Liver (tissue), 3 donors: ENCODE data around the gene USH2A.

ENCODE experiments used
- ATF3 ChIP-seq: IDR thresholded peaks from 2 replicates; pipeline ENCODE4 v1.6.1; 2016; ENCODE audit warnings: antibody characterized with exemption
- CTCF ChIP-seq: fragments of 150-350 bp; IDR thresholded peaks from 2 replicates; pipeline ENCODE4 v1.5.1; 2017; ENCODE audit warnings: improper control_type of control experiment, low read depth, low read length; ENCODE audit not compliant: missing input control
- EGR1 ChIP-seq, 2 donors: IDR thresholded peaks; 2 replicates each; pipeline ENCODE4 v1.6.1; 2016 to 2018; ENCODE audit warnings: antibody characterized with exemption in 2 of 2, low read depth in 2 of 2
- GABPA ChIP-seq, 2 donors: IDR thresholded peaks in 1 of 2; conservative IDR thresholded peaks in 1 of 2; 2 replicates each; pipeline ENCODE4 v1.6.1; 2016; ENCODE audit warnings: antibody characterized with exemption in 2 of 2, mild to moderate bottlenecking in 1 of 2, moderate library complexity in 1 of 2
- JUND ChIP-seq, 2 donors: IDR thresholded peaks; 2 replicates each; pipeline ENCODE4 v1.6.1; 2016; ENCODE audit warnings: antibody characterized with exemption in 2 of 2
- MAX ChIP-seq: IDR thresholded peaks from 2 replicates; pipeline ENCODE4 v1.6.1; 2016; ENCODE audit warnings: antibody characterized with exemption
- RAD21 ChIP-seq, 2 donors: IDR thresholded peaks; 2 replicates each; pipeline ENCODE4 v1.6.1; 2016; ENCODE audit warnings: antibody characterized with exemption in 2 of 2, mild to moderate bottlenecking in 2 of 2
- REST ChIP-seq: IDR thresholded peaks from 2 replicates; pipeline ENCODE4 v1.6.1; 2016; ENCODE audit warnings: antibody characterized with exemption, mild to moderate bottlenecking
- SP1 ChIP-seq: IDR thresholded peaks from 2 replicates; pipeline ENCODE4 v1.6.1; 2018; ENCODE audit warnings: antibody characterized with exemption, mild to moderate bottlenecking
- TAF1 ChIP-seq: conservative IDR thresholded peaks from 2 replicates; pipeline ENCODE4 v1.6.1; 2016; ENCODE audit warnings: antibody characterized with exemption, mild to moderate bottlenecking
- YY1 ChIP-seq: IDR thresholded peaks from 2 replicates; pipeline ENCODE4 v1.6.1; 2016; ENCODE audit warnings: antibody characterized with exemption, mild to moderate bottlenecking
- ZBTB33 ChIP-seq: IDR thresholded peaks from 2 replicates; pipeline ENCODE4 v1.6.1; 2016; ENCODE audit warnings: antibody characterized with exemption
- donor health status: healthy.
- donor health status: healthy.

- TF ChIP-seq CTCF (no peak), REST (no peak), TAF1 (no peak), JUND (IDR thresholded peaks at IDR 0.05) (no peak), ATF3 (peak; percentile 29), SP1 (no peak), GABPA (IDR thresholded peaks at IDR 0.05 in 1 of 2, conservative IDR thresholded peaks at IDR 0.05 in 1 of 2) (no peak), YY1 (peak; percentile 20), ZBTB33 (no peak), MAX (no peak), EGR1 (IDR thresholded peaks at IDR 0.05; ENCODE audit: low read depth in 2 of 2) (no peak), RAD21 (IDR thresholded peaks at IDR 0.05) (no peak)
Measured at GRCh38 chr1:215932558-215932957, 490.7 kb downstream of the USH2A start.
